HepG2 (cell line): Measurements from ENCODE around the gene CAPS. TPM values are rescaled to one million over a fixed set of nuclear protein-coding genes. Genes with fewer than 3 reads are reported as not detected.

ENCODE experiments used
- ARNT2 ChIP-seq: sonication (generic); formaldehyde crosslinking; IDR thresholded peaks from 2 replicates; pipeline ENCODE4 v1.8.0; 2022; ENCODE audit warnings: mild to moderate bottlenecking, low read depth, missing genetic modification reagents, moderate library complexity
- ATRX ChIP-seq: sonication (generic); formaldehyde crosslinking; IDR thresholded peaks from 2 replicates; pipeline ENCODE4 v1.4.0; 2020; ENCODE audit warnings: missing genetic modification reagents, borderline replicate concordance
- BRD4 ChIP-seq: sonication (generic); formaldehyde crosslinking; IDR thresholded peaks from 2 replicates; pipeline ENCODE4 v1.4.0; 2020; ENCODE audit warnings: missing genetic modification reagents
- GFI1 ChIP-seq: sonication (generic); formaldehyde crosslinking; IDR thresholded peaks from 2 replicates; pipeline ENCODE4 v1.5.0; 2020; ENCODE audit warnings: missing genetic modification reagents, mild to moderate bottlenecking, borderline replicate concordance
- HHEX ChIP-seq: IDR thresholded peaks from 2 replicates; pipeline ENCODE4 v1.6.1; 2016; ENCODE audit warnings: control low read depth
- HNF4G ChIP-seq, 2 experiments: sonication (generic) in 1 of 2; formaldehyde crosslinking in 1 of 2; IDR thresholded peaks; 2 replicates each; pipeline versions ENCODE4 v1.4.0 to v1.6.1; 2011 to 2020; ENCODE audit warnings: borderline replicate concordance in 2 of 2, low read depth in 2 of 2, mild to moderate bottlenecking in 2 of 2, low read length in 1 of 2, missing genetic modification reagents in 1 of 2, moderate library complexity in 1 of 2
- KLF6 ChIP-seq: IDR thresholded peaks from 2 replicates; pipeline ENCODE4 v1.8.0; 2016; ENCODE audit warnings: missing biosample characterization, missing genetic modification reagents
- PLRG1 ChIP-seq: fragments of 450-650 bp; conservative IDR thresholded peaks from 2 replicates; pipeline ENCODE4 v1.6.1; 2016
- SETDB1 ChIP-seq: sonication (generic); formaldehyde crosslinking; IDR thresholded peaks from 2 replicates; pipeline ENCODE4 v1.5.1; 2020; ENCODE audit warnings: missing genetic modification reagents, mild to moderate bottlenecking, borderline replicate concordance
- ZFP37 ChIP-seq: sonication (generic); formaldehyde crosslinking; IDR thresholded peaks from 2 replicates; pipeline ENCODE4 v1.4.0; 2020; ENCODE audit warnings: missing genetic modification reagents, borderline replicate concordance
- ZNF234 ChIP-seq: sonication (generic); formaldehyde crosslinking; conservative IDR thresholded peaks from 2 replicates; pipeline ENCODE4 v1.5.1; 2020; ENCODE audit warnings: mild to moderate bottlenecking, missing genetic modification reagents
- ZNF253 ChIP-seq: sonication (generic); formaldehyde crosslinking; IDR thresholded peaks from 2 replicates; pipeline ENCODE4 v1.8.0; 2022; ENCODE audit warnings: mild to moderate bottlenecking, missing genetic modification reagents, borderline replicate concordance
- ZNF546 ChIP-seq: sonication (generic); formaldehyde crosslinking; conservative IDR thresholded peaks from 2 replicates; pipeline ENCODE4 v1.8.1; 2023; ENCODE audit warnings: mild to moderate bottlenecking, missing genetic modification reagents
- ZNF746 ChIP-seq: sonication (generic); formaldehyde crosslinking; IDR thresholded peaks from 2 replicates; pipeline ENCODE4 v1.8.0; 2022; ENCODE audit warnings: mild to moderate bottlenecking, missing genetic modification reagents
- polyA plus RNA-seq, 8 experiments: library from polyadenylated mRNA; depleted of rRNA in 3 of 8; stranded (reverse) in 7 of 8; unstranded in 1 of 8; fragments of >200 nt; fragmentation: Illumina TruSeq in 4 of 8; extraction: Trizol in 4 of 8; gene quantifications; 2 replicates each; pipeline versions ENCODE4 v1.2.1 to v1.2.3, GENCODE V29; 2011 to 2016; ENCODE audit warnings: low read depth in 4 of 8, missing spikeins in 1 of 8, mixed read lengths in 1 of 8; ENCODE audit not compliant: insufficient read depth in 1 of 8
- total RNA-seq, 5 experiments: library from RNA; depleted of rRNA; stranded (reverse); fragments of >200 nt; fragmentation: Illumina TruSeq; extraction: Trizol; gene quantifications; 2 replicates each; pipeline ENCODE4 v1.2.3, GENCODE V29; 2016; ENCODE audit warnings: low read depth in 1 of 5
- TF ChIP-seq, protein P1 (sequence below): sonication (generic); formaldehyde crosslinking; IDR thresholded peaks from 2 replicates; pipeline ENCODE4 v1.5.0; 2020; ENCODE audit warnings: missing genetic modification reagents
- TF ChIP-seq, protein P2 (sequence below): sonication (generic); formaldehyde crosslinking; IDR thresholded peaks from 2 replicates; pipeline ENCODE4 v1.5.0; 2020; ENCODE audit warnings: mild to moderate bottlenecking, missing genetic modification reagents
- TF ChIP-seq, protein P3 (sequence below): sonication (generic); IDR thresholded peaks from 2 replicates; pipeline ENCODE4 v1.6.1; 2016; ENCODE audit warnings: low read depth, borderline replicate concordance
- TF ChIP-seq, protein P4 (sequence below): sonication (generic); formaldehyde crosslinking; IDR thresholded peaks from 2 replicates; pipeline ENCODE4 v1.4.0; 2020; ENCODE audit warnings: missing genetic modification reagents, mild to moderate bottlenecking, borderline replicate concordance
- TF ChIP-seq, protein P5 (sequence below): IDR thresholded peaks from 2 replicates; pipeline ENCODE4 v1.6.1; 2016
- TF ChIP-seq, protein P6 (sequence below): sonication (generic); formaldehyde crosslinking; IDR thresholded peaks from 2 replicates; pipeline ENCODE4 v1.8.0; 2022; ENCODE audit warnings: missing genetic modification reagents, mild to moderate bottlenecking, inconsistent platforms, borderline replicate concordance

CAPS gene
- total and polyA plus RNA-seq, 2 of the 13 experiments (the other 11 are each of a cell fraction or from before 2014, with no cell fraction given): 3.1 TPM

DNA sequence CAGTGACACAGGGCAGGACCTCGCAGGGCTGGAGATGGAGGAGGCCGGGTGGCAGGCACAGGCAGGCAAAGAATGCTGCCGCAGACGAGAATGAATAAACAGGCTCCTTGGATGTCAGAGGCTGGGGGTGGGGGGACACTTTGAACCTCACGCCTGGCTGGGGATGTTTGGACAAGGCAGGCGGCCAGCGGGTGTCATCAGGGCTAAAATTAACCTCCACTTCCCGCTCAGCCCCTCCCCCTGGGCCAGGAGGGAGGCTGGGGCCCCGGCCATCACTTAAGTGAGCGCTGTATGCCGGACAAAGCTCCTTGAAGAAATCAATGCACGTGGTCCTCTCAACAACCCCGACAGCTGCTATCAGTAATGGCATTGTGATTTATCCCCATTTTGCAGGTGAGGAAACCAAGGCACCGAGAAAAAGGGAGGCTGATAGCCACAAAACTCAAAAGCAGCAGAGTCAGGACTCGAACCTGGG is 33.4 kb upstream of the CAPS start (continued):
- TF ChIP-seq, protein P1, sequence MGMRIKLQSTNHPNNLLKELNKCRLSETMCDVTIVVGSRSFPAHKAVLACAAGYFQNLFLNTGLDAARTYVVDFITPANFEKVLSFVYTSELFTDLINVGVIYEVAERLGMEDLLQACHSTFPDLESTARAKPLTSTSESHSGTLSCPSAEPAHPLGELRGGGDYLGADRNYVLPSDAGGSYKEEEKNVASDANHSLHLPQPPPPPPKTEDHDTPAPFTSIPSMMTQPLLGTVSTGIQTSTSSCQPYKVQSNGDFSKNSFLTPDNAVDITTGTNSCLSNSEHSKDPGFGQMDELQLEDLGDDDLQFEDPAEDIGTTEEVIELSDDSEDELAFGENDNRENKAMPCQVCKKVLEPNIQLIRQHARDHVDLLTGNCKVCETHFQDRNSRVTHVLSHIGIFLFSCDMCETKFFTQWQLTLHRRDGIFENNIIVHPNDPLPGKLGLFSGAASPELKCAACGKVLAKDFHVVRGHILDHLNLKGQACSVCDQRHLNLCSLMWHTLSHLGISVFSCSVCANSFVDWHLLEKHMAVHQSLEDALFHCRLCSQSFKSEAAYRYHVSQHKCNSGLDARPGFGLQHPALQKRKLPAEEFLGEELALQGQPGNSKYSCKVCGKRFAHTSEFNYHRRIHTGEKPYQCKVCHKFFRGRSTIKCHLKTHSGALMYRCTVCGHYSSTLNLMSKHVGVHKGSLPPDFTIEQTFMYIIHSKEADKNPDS (CRISPR knock-in tag): no peak
- peak; percentile 54; the same call in 1 of the 2 replicates for TF ChIP-seq BRD4 (CRISPR knock-in tag)
- TF ChIP-seq, protein P2, sequence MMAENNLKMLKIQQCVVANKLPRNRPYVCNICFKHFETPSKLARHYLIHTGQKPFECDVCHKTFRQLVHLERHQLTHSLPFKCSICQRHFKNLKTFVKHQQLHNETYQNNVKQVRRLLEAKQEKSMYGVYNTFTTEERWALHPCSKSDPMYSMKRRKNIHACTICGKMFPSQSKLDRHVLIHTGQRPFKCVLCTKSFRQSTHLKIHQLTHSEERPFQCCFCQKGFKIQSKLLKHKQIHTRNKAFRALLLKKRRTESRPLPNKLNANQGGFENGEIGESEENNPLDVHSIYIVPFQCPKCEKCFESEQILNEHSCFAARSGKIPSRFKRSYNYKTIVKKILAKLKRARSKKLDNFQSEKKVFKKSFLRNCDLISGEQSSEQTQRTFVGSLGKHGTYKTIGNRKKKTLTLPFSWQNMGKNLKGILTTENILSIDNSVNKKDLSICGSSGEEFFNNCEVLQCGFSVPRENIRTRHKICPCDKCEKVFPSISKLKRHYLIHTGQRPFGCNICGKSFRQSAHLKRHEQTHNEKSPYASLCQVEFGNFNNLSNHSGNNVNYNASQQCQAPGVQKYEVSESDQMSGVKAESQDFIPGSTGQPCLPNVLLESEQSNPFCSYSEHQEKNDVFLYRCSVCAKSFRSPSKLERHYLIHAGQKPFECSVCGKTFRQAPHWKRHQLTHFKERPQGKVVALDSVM (CRISPR knock-in tag): peak; percentile 90
- TF ChIP-seq, protein P3, sequence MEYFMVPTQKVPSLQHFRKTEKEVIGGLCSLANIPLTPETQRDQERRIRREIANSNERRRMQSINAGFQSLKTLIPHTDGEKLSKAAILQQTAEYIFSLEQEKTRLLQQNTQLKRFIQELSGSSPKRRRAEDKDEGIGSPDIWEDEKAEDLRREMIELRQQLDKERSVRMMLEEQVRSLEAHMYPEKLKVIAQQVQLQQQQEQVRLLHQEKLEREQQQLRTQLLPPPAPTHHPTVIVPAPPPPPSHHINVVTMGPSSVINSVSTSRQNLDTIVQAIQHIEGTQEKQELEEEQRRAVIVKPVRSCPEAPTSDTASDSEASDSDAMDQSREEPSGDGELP: peak; percentile 70
- peak; percentile 62; the same call in 1 of the 2 replicates for TF ChIP-seq HNF4G (IDR thresholded peaks at IDR 0.05; ENCODE audit: borderline replicate concordance, low read depth, low read length)
- peak; percentile 75; the same call in 1 of the 2 replicates for TF ChIP-seq HNF4G (CRISPR knock-in tag; IDR thresholded peaks at IDR 0.05; ENCODE audit: borderline replicate concordance, low read depth)
- TF ChIP-seq GFI1: peak; percentile 74
- TF ChIP-seq ZNF546 (CRISPR knock-in tag): 0 out of 2 replicates have a peak, but pooled peaks have one; percentile 30
- TF ChIP-seq, protein P4, sequence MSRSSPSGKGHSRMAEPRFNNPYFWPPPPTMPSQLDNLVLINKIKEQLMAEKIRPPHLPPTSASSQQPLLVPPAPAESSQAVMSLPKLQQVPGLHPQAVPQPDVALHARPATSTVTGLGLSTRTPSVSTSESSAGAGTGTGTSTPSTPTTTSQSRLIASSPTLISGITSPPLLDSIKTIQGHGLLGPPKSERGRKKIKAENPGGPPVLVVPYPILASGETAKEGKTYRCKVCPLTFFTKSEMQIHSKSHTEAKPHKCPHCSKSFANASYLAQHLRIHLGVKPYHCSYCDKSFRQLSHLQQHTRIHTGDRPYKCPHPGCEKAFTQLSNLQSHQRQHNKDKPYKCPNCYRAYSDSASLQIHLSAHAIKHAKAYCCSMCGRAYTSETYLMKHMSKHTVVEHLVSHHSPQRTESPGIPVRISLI (CRISPR knock-in tag): no peak; the same call in 1 of the 2 replicates
- peak; percentile 46; the same call in 1 of the 2 replicates for TF ChIP-seq ZFP37 (CRISPR knock-in tag)
- TF ChIP-seq, protein P5, sequence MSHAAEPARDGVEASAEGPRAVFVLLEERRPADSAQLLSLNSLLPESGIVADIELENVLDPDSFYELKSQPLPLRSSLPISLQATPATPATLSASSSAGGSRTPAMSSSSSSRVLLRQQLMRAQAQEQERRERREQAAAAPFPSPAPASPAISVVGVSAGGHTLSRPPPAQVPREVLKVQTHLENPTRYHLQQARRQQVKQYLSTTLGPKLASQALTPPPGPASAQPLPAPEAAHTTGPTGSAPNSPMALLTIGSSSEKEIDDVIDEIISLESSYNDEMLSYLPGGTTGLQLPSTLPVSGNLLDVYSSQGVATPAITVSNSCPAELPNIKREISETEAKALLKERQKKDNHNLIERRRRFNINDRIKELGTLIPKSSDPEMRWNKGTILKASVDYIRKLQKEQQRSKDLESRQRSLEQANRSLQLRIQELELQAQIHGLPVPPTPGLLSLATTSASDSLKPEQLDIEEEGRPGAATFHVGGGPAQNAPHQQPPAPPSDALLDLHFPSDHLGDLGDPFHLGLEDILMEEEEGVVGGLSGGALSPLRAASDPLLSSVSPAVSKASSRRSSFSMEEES: peak; percentile 76; the same call in 1 of the 2 replicates
- no peak for TF ChIP-seq SETDB1 (CRISPR knock-in tag)
- TF ChIP-seq PLRG1: no peak
- TF ChIP-seq, protein P6, sequence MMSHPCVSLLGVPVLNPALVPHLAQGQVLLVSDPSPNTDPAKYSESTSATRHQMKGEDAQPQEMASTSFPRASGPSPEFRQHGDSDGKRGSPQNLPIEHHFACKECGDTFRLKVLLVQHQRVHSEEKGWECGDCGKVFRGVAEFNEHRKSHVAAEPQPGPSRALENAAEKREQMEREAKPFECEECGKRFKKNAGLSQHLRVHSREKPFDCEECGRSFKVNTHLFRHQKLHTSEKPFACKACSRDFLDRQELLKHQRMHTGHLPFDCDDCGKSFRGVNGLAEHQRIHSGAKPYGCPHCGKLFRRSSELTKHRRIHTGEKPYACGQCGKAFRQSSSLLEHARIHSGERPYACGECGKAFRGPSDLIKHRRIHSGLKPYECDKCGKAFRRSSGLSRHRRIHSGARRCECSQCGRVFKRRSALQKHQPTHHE (CRISPR knock-in tag): peak; percentile 69; the same call in 1 of the 2 replicates
- TF ChIP-seq KLF6: 0 out of 2 replicates have a peak, but pooled peaks have one; percentile 26
- no peak for TF ChIP-seq ZNF234 (CRISPR knock-in tag)
- peak; percentile 47; the same call in 1 of the 2 replicates for TF ChIP-seq ZNF746 (CRISPR knock-in tag)
- peak; percentile 71; the same call in 1 of the 2 replicates for TF ChIP-seq ARNT2
- no peak for TF ChIP-seq ZNF253 (CRISPR knock-in tag)
- TF ChIP-seq HHEX (CRISPR knock-in tag): no peak
- no peak for TF ChIP-seq ATRX
